ENCODE measurements around the gene CCKAR. TPM values are rescaled to one million over a fixed set of nuclear protein-coding genes. Genes with fewer than 3 reads are reported as not detected.

CCKAR gene
- total RNA-seq, 1 experiment from 2014 or later = not detected

- H3K36me3 Mint-ChIP-seq (ENCODE audit: insufficient read depth, unreplicated experiment) = no peaks in the 10 kb centered on the region
- TF ChIP-seq CTCF (IDR thresholded peaks at IDR 0.05; ENCODE audit: unreplicated experiment) = no peak
- no peak for DNase-seq (ENCODE audit: unreplicated experiment)
- H3K27me3 Mint-ChIP-seq (ENCODE audit: insufficient read depth, unreplicated experiment) = no peaks in the 10 kb centered on the region
- H3K4me1 Mint-ChIP-seq (ENCODE audit: insufficient read depth, unreplicated experiment) = peaks cover 4% of the 10 kb centered on the region
- CTCF ChIA-PET = interaction anchor here (0.6 to 8.9 kb wide), 4 partner anchors 24 to 555 kb away, joined by 4 to 124 read pairs (median 4); no protein-coding TSS in a partner anchor
- intact Hi-C loops (cut with micrococcal nuclease) = loop anchor here (5.0 kb wide), 1 partner anchor 127 kb away; the partner anchor contains the start of gene TBC1D19
- no TSS peak for BruUV-seq (replicated peaks)
- H3K4me3 Mint-ChIP-seq (ENCODE audit: unreplicated experiment) = no peak overlapping the region
- POLR2A ChIA-PET = interaction anchor here (0.6 kb wide), 1 partner anchor 18 kb away, joined by 3 read pairs; no protein-coding TSS in a partner anchor
- H3K27ac Mint-ChIP-seq (ENCODE audit: low read depth, unreplicated experiment) = no peak overlapping the region
- H3K9me3 Mint-ChIP-seq (ENCODE audit: unreplicated experiment) = peaks cover 7% of the 10 kb centered on the region
Measured at GRCh38 chr4:26455571-26455970, 34.7 kb downstream of the CCKAR start.

GRCh38 chr4:26454961-26455360, 35.3 kb downstream of the CCKAR start:
- Mint-ChIP-seq H3K4me3 (ENCODE audit: unreplicated experiment) (no peak overlapping the region), H3K4me1 (ENCODE audit: insufficient read depth, unreplicated experiment) (peaks cover 4% of the 10 kb centered on the region), H3K36me3 (ENCODE audit: insufficient read depth, unreplicated experiment) (no peaks in the 10 kb centered on the region), H3K27ac (ENCODE audit: low read depth, unreplicated experiment) (no peak overlapping the region), H3K27me3 (ENCODE audit: insufficient read depth, unreplicated experiment) (no peaks in the 10 kb centered on the region), H3K9me3 (ENCODE audit: unreplicated experiment) (peaks cover 7% of the 10 kb centered on the region)
- BruUV-seq (replicated peaks) = no TSS peak
- intact Hi-C loops (cut with micrococcal nuclease) = loop anchor here (5.0 kb wide), 1 partner anchor 127 kb away; the partner anchor contains the start of gene TBC1D19
- CTCF ChIA-PET = interaction anchor here (1.9 kb wide), 1 partner anchor 555 kb away, joined by 5 read pairs; no protein-coding TSS in a partner anchor
- POLR2A ChIA-PET = no interaction called here
- TF ChIP-seq CTCF (IDR thresholded peaks at IDR 0.05; ENCODE audit: unreplicated experiment) = no peak
- DNase-seq (ENCODE audit: unreplicated experiment) = no peak

GRCh38 chr4:26452565-26453531, 37.4 kb downstream of the CCKAR start:
- intact Hi-C loops (cut with micrococcal nuclease) = no loop called here
- Mint-ChIP-seq H3K4me3 (ENCODE audit: unreplicated experiment) (no peak overlapping the region), H3K4me1 (ENCODE audit: insufficient read depth, unreplicated experiment) (no peaks in the 10 kb centered on the region), H3K36me3 (ENCODE audit: insufficient read depth, unreplicated experiment) (no peaks in the 10 kb centered on the region), H3K27ac (ENCODE audit: low read depth, unreplicated experiment) (no peak overlapping the region), H3K27me3 (ENCODE audit: insufficient read depth, unreplicated experiment) (no peaks in the 10 kb centered on the region), H3K9me3 (ENCODE audit: unreplicated experiment) (peaks cover 7% of the 10 kb centered on the region)
- TF ChIP-seq CTCF (IDR thresholded peaks at IDR 0.05; ENCODE audit: unreplicated experiment) = no peak
- no peak for DNase-seq (ENCODE audit: unreplicated experiment)
- CTCF ChIA-PET = interaction anchor here (0.6 to 1.7 kb wide), 5 partner anchors 9 to 557 kb away, joined by 3 to 5 read pairs (median 4); no protein-coding TSS in a partner anchor
- POLR2A ChIA-PET = interaction anchor here (0.6 kb wide), 1 partner anchor 35 kb away, joined by 3 read pairs; no protein-coding TSS in a partner anchor
- no TSS peak for BruUV-seq (replicated peaks)

- DNase-seq (ENCODE audit: unreplicated experiment) = no peak
- no peak overlapping the region for H3K4me3 Mint-ChIP-seq (ENCODE audit: unreplicated experiment)
- BruUV-seq (replicated peaks) = no TSS peak
- no peak overlapping the region for H3K27ac Mint-ChIP-seq (ENCODE audit: low read depth, unreplicated experiment)
- H3K4me1 Mint-ChIP-seq (ENCODE audit: insufficient read depth, unreplicated experiment) = no peaks in the 10 kb centered on the region
- H3K9me3 Mint-ChIP-seq (ENCODE audit: unreplicated experiment) = peaks cover 13% of the 10 kb centered on the region
- no peaks in the 10 kb centered on the region for H3K36me3 Mint-ChIP-seq (ENCODE audit: insufficient read depth, unreplicated experiment)
- CTCF ChIA-PET = interaction anchor here (0.6 to 1.7 kb wide), 5 partner anchors 8 to 268 kb away, joined by 3 to 7 read pairs (median 3); no protein-coding TSS in a partner anchor
- TF ChIP-seq CTCF (IDR thresholded peaks at IDR 0.05; ENCODE audit: unreplicated experiment) = no peak
- intact Hi-C loops (cut with micrococcal nuclease) = no loop called here
- POLR2A ChIA-PET = no interaction called here
- H3K27me3 Mint-ChIP-seq (ENCODE audit: insufficient read depth, unreplicated experiment) = no peaks in the 10 kb centered on the region
Measured at GRCh38 chr4:26451597-26451996, 38.7 kb downstream of the CCKAR start.

Measured in MCF 10A (cell line).